HG03565 (cell line): ENCODE results near the gene PFDN4.
A peak's percentile ranks its signal among the peaks of the same experiment; 100 is the strongest.
"Not testable (repeated sequence)": the region's sequence is repeated elsewhere in the genome, so short reads cannot be mapped to it uniquely, and the experiment has no call there.

Source experiments
- ATAC-seq: cut with Tn5 transposase; IDR thresholded peaks from one replicate; pipeline ENCODE4 v1.9.1; 2021; ENCODE audit warnings: mild to moderate bottlenecking, moderate library complexity; ENCODE audit not compliant: unreplicated experiment

The PFDN4 gene

DNA sequence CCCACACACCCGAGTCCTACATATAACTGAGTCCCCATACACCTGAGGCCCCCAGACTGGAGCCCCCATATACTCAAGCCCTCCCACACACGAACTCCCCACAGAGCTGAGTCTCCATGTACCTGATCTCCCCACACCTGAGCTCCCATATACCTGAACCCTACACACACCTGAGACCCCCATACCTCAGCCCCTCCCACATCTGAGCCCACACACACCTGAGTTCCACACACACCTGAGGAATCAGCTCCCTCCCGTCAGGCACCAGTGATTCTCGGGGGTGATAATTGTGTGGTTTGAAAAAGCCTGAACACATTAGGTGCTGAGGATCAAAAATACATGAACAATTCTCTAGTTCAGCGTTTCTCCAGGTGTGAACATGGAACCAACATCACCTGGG, 15.4 kb downstream of the PFDN4 start:
- no peak for ATAC-seq

DNA sequence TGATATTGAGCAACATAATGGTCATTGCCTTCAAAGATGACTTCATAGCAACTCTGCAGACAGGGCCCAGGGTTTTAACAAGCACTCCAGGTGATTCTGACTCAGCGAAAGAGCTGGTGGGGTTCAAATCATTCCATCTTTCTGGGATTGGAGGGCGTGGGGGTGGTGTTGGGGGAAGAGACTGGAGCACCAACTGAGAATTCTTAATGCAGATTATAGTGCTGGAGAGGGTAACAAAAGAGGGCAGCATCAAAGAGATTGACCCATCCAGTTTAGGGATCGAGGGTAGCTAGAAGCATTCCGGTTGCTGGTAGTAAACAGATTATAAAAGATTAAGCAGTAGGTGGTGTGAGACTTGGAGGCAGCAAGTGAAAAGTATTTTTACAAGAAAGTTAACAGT, 15.9 kb downstream of the PFDN4 start:
- ATAC-seq, result no peak

DNA sequence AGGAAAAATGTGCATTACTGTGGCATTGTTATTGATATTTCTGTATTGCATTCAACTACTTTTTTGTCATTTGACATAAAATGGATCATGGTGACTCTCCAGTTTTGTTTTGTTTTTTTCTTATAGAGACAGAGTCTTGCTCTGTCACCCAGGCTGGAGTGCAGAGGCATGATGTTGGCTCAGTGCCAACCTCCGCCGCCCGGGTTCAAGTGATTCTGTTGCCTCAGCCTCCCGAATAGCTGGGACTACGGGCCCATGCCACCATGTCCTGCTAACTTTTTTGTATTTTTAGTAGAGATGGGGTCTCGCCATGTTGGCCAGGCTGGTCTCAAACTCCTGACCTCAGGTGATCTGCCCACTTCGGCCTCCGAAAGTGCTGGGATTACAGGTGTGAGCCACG, 16.8 kb downstream of the PFDN4 start:
- ATAC-seq, result not testable (repeated sequence)

- ATAC-seq, result peak; percentile 82
Measured at GRCh38 chr20:54227241-54227640, 19.4 kb downstream of the PFDN4 start.

DNA sequence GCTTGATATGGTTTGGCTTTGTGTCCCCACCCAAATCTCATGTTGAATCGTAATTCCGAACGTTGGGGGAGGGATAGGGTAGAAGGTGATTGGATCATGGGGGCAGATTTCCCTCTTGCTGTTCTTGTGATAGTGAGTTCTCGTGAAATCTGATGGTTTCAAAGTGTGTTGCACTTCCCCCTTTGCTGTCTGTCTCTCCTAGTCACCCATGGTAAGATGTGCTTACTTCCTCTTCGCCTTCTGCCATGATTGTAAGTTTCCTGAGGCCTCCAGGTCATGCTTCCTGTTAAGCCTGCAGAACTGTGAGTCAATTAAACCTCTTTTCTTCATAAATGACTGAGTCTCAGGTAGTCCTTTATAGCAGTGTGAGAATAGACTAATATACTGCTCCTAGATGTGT, 19.9 kb downstream of the PFDN4 start:
- ATAC-seq, result no peak

- ATAC-seq, result no peak
Measured at GRCh38 chr20:54228841-54229240, 21.0 kb downstream of the PFDN4 start.

DNA sequence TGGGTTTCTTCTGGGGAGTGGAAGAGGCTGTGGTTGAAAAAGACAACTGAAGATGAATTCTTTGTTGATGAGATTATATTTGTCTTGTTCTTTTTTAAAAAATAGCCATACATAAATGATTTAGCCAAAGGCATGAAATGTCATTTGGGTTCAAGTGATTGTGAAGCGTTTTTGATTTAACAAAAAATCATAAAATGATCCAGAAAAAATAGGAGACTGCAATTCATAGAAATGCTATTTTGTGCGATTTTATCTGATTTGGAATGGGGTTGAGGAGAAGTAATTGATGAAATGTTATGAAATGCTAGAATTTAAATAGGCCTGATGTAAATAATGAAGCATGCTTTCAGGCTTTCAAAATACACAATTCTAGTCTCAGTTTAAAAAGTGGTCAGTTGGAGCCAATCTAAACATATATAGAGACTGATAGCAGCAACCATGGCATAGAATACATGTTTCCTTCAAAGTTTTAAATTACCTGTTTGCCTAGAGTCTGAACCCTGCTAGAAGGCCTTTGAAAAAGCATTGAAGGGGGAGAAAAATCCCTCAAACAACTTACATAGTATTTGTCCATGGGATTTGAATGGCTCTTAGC, 21.8 kb downstream of the PFDN4 start:
- ATAC-seq, result no peak

DNA sequence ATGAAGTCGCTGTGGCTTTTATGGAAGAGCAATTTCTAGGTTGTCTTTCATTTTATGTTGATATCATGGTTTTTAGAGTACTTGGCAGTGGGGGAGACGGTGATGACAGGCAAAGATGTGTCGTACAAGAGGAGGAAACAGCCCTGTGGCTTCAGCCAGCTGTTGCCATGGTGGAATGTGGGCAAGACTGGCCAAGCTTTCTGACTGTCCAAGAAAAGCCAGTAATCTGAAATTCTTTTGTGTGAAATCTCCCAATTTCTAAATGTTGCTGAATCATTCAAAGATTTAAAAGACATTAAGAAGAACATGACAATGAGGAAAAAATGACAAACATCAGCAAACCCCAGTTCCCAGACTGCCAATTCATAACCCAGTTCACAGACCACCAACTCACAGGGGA, 23.1 kb downstream of the PFDN4 start:
- ATAC-seq, result no peak

- ATAC-seq, result no peak
Measured at GRCh38 chr20:54234991-54235390, 27.1 kb downstream of the PFDN4 start.

- ATAC-seq, result no peak
Measured at GRCh38 chr20:54237116-54237943, 29.4 kb downstream of the PFDN4 start.

DNA sequence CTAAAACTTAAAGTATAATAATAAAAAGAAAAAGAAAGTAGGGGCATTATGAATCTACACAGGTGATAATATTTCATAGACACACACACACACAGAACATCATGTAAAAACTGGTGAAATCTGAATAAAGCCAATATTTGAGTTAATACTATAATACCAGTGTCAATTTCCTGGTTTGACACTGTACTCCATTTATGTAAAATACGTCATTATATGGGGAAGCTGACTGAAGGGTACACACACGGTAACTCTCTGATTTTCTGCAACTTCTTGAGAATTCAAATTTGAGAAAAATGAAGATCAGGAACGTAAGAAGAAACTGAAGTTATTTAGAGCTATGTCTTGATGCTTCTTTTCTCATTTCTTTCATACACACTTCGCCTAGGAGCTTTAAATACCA, 36.2 kb downstream of the PFDN4 start:
- ATAC-seq, result no peak

DNA sequence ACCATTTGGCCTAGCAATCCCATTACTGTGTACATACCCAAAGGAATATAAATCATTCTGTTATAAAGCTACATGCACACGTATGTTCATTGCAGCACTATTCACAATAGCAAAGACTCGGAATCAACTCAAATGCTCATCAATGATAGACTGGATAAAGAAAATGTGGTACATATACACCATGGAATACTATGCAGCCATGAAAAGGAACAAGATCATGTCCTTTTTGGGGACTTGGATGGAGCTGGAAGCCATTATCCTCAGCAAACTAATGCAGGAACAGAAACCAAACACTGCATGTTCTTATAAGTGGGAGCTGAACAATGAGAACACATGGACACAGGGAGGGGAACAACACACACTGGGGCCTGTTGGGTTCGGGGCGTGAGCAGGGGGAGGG, 40.8 kb downstream of the PFDN4 start:
- not testable (repeated sequence) for ATAC-seq

GRCh38 chr20:54250691-54251090, 42.8 kb downstream of the PFDN4 start:
- no peak for ATAC-seq

DNA sequence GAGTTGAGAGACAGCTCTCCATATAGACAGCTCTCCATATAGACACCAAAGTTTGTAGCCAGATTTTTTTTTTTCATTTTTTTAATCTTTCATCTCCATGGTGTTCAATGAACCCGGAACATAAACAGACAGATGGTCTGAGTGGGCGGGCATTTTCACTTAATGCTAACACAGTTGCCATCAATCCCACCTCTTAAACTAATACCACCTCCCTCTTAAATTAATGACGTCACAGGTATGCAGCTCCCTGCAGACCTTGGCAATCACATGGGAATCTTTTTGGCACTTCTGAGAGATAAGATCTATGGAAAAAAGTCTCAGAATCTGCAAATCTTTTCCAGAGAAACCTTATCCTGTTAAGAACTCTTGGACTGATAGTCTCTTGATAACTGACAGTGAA, 43.2 kb downstream of the PFDN4 start:
- ATAC-seq, result no peak

- no peak for ATAC-seq
Measured at GRCh38 chr20:54254596-54254995, 46.7 kb downstream of the PFDN4 start.

- no peak for ATAC-seq
Measured at GRCh38 chr20:54255157-54255556, 47.3 kb downstream of the PFDN4 start.

DNA sequence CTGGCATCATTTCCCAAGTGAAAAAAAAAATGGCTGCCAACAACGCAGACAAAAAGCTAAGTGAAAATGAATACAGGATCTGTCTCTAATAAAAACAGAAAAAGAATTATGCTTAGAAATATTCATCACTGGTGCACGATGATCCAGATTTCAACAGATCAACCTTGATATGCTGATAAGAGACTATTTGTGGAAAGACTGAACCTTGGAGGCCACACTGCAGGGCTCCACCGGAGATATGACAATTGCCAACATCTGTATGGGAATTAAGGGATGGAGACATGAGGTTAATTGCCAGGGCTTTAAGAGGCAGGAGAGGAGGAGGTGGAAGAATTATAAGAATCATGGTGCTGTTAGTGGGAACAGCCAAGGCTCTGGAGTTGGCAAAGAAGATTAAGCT, 48.3 kb downstream of the PFDN4 start:
- ATAC-seq, result no peak

DNA sequence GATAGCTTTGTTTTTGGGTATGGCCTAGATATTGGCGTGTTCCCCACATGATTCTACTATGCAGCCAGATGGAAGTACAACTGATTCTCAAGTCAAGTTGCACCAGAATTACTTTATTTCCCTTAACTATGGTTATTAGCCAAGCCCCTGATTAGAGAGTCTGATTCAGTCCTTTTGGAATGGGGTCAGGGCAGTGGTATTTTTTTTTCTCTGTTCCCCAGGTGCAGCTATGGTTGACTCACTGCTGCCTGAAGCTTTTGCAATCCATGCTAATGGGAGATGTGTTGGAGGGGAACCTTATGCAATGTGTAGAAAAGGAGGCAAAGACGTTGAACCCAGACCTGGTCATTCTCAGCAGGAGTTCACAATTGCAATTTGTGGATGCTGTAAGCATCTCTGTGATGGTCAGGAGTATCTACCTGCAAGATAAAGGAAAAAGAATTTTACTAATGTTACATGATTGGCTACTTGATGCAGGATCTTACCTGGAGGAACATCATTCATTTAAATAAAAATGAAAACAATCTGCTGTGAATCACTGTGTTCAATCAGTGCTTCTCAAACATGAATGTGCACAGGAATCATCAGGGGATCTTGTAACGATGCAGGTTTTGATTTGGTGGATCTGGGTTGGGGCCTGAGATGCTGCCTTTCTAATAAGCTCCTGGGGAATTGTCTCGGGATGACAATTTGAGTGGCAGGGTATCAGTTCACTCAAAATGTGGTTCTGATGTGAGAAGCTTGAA, 49.4 kb downstream of the PFDN4 start:
- no peak for ATAC-seq

DNA sequence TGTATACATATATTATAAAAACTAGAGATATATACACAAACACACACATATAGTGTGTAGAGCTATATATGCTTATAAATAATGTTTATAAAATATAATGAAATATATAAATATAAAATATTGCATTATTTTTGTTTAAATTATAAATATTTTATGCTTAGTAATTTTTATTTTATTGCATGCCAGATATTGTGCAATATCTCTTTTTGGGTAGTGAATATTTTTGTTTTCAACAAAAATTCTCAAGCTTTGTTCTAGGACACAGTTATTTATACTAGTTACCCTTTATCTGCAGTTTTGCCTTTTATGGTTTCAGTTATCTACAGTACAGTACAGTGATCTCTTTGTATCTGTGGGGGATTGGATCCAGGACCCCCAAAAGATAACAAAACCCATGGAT, 52.2 kb downstream of the PFDN4 start:
- no peak for ATAC-seq

- ATAC-seq, result no peak
Measured at GRCh38 chr20:54262671-54263070, 54.8 kb downstream of the PFDN4 start.

- ATAC-seq, result no peak
Measured at GRCh38 chr20:54263116-54263690, 55.3 kb downstream of the PFDN4 start.

GRCh38 chr20:54265791-54266190, 57.9 kb downstream of the PFDN4 start:
- ATAC-seq, result not testable (repeated sequence)
